Renal cortex interstitium (tissue), 11 donors: Measurements from ENCODE around the gene BEST4. TPM values are rescaled to one million over a fixed set of nuclear protein-coding genes. Genes with fewer than 3 reads are reported as not detected.
"Not testable (repeated sequence)": the region's sequence is repeated elsewhere in the genome, so short reads cannot be mapped to it uniquely, and the experiment has no call there.

Experiments used
- DNase-seq, 11 donors: peaks; one replicate each; pipeline ENCODE4 v3.0.0-alpha.2; 2013; ENCODE audit warnings: low read depth in 9 of 11, low spot score in 4 of 11; ENCODE audit errors: extremely low read depth in 1 of 11
- polyA plus RNA-seq, 3 donors: library from polyadenylated mRNA; unstranded; fragments of 120-200 nt; gene quantifications; one replicate each; pipeline ENCODE4 v1.2.1, GENCODE V29; 2013; ENCODE audit not compliant: insufficient read length in 3 of 3

The BEST4 gene
- polyA plus RNA-seq, 3 donors = 0.37 to 0.67 (median 0.65) TPM

DNA sequence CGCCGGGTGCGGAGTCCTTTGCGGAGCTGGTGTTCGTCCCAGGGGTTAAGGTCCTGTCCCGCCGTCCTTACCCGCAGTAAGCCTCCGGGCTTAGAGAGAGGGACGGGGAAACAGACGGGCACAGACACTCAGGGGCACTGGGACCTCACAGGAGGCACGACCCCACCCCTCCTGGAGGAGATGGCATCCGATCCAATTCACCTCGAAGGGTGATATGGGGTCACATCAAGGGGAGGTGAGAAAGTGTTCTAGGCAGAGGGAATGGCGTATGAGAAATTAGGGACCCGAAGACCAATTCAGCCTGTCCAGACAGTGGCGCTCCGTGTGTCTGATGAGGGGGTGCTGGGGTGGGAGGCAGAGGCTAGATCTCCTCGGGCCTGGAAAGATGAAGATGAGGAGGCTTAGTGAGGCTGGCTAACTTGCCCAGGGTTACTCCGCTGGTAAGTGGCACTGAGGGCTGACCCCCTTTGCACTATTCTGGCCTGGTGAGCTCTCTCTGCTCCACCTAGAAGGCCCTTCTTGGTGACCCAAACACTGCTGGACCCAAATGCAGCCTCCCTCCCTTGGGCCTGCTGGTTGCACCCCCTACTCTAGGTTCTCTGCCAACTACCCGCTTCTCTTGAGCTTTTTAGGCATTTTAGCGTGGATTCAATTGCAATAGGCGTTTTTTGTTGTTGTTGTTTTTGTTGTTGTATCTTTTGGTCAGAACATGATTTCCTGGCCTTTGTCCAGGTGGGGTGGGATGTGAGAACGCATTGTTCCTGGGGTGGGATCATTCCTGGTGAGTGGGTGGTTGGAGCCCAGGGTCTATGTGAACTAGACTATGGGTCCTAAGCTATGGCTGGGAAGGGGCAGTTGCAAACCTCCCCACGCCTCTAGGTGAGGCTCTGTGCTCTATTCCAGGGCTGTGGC, 32.6 kb upstream of the BEST4 start:
- no peak for DNase-seq

- peak in 7 of 11 donors; percentile 67 to 84 (median 79) for DNase-seq
Observed at GRCh38 chr1:44819608-44820327, 31.8 kb upstream of the BEST4 start.

GRCh38 chr1:44819196-44819607, 31.2 kb upstream of the BEST4 start:
- no peak for DNase-seq

GRCh38 chr1:44817771-44818495, 30.0 kb upstream of the BEST4 start:
- DNase-seq = no peak

DNA sequence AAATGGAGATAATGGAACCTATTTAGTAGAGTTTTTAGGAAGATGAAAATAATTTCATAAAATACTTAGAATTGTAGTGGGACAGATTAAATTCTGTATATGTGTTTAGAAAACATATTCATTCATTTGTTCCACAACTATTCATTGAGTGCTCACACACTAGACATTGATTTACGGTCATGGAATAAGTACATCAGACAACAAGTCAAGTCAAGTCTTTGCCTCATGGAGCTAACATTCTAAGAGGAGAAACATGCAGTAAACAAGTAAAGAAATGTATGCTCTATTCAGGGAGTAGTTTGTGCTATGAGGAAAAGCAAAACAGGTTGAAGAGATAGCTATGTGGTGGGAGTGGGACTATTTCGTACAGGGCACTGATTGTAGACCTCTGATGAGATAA, 29.3 kb upstream of the BEST4 start:
- no peak for DNase-seq

GRCh38 chr1:44815926-44816325, 28.0 kb upstream of the BEST4 start:
- not testable (repeated sequence) for DNase-seq

DNA sequence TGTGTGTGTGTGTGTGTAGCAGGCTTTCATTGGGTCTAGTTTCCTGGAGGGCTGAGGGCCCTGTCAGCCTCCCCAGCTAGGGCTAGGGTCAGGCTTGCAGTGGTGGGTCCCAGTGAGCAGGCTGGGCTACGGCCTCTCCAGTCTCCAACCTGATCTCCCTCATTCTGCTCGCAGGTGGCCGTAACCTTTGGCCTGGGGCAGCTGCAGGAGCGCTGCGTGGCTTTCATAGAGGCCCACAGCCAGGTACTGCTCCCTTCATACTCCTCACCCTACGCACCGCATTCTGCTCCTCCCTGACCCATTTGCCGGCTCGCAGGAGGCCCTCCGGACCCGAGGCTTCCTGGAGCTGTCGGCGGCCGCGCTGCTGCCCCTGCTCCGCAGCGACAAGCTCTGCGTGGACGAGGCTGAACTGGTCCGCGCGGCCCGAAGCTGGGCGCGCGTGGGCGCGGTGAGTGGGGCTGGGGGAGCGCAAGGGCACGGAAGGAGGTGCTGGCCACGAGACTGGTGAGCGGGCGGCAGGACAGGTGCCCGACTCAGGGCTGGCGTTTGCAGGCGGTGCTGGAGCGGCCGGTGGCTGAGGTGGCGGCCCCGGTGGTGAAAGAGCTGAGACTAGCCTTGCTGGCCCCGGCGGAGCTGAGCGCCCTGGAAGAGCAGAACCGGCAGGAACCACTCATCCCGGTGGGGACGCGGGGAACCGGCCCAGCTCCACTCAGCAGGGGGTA, 25.0 kb upstream of the BEST4 start:
- peak in 1 of 11 donors; percentile 20 for DNase-seq

GRCh38 chr1:44811234-44811633, 23.3 kb upstream of the BEST4 start:
- no peak for DNase-seq

DNA sequence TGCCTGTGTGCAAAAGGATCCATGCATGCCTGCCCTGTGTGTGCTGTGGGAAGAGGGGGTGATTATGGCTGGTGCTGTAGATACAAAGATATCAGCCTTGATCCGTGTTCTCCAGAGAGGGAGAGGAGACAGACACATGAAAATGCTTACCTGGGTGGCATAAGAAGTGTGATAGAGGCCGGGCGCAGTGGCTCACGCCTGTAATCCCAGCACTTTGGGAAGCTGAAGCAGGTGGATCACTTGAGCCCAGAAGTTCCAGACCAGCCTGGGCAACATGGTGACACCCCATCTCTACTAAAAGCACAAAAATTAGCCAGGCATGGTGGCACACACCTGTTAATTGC, 22.8 kb upstream of the BEST4 start:
- not testable (repeated sequence) for DNase-seq

DNA sequence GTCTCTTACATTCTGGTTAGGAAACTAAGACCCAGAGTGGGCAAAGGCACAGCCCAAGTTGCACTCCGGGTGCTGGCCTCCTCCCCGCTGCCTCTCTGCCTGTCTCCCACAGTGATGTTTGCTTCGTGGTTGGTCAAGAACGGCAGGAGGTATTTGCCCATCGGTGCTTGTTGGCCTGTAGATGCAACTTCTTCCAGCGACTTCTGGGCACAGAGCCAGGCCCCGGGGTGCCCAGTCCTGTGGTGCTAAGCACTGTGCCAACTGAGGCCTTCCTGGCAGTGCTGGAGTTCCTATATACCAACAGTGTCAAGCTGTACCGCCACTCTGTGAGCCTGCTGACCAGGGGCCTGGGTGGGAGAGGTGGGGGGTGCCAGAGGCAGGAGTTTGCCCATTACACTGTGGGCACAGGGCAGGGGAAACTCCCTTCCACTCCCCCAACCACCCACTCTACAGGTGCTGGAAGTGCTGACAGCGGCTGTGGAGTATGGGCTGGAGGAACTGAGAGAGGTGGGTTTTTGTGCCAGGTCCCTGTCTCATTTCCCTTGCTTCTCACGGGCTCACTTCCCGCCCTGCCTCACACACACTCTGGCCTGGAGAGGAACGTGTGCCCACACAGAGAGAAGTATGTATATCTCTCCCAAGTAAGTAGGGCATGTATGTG, 22.3 kb upstream of the BEST4 start:
- no peak for DNase-seq

- no peak for DNase-seq
Observed at GRCh38 chr1:44808938-44809917, 21.3 kb upstream of the BEST4 start.

DNA sequence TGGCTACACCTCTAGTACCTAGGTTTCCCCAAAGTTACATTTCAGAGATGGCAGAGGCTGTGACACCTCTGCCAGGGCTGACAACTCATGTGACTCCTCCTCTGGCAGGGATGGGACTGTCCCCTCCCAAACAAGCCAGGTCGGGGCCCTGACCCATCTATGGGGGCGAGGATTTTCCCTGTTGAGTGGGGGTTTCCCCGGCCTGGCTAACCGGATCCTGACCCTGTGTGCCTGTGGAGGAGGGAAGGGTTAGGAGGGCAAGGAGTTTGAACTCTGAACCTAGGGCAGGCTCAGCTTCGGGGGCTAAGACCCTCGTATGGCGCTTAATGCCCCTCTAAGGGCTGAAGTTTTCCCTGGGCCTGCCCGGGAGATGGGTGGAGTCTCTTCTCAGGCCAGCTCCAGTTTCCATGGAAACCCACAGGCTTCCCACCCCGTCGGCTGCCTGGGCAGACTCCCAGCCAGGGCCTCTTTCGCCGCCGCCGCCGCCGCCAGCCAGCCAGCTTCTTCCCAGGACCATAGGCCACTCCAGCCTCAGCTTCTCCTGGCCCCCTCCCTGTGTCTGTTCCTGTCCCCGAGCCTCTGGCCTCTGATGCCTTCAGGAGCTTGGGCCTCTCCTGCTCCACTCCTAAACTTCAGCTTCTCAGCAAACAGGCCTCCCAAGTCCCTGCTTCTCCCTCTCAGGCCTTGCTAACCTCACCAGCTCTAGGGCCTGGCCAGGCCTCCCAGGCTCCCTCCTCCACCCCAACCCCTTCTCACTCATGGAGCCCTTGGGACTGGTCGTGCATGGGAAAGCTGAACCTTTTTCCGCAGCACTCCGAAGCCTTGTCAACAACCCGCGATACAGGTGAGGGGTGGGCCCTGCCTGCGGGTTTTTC, 20.3 kb upstream of the BEST4 start, which contains the start of gene BTBD19:
Gene BTBD19 (plus strand): TSS at position 461 of the 875 bp plus-strand sequence. CDS start 298 bp downstream, at position 759.
- DNase-seq = peak in 8 of 11 donors; percentile 74 to 90 (median 86)

DNA sequence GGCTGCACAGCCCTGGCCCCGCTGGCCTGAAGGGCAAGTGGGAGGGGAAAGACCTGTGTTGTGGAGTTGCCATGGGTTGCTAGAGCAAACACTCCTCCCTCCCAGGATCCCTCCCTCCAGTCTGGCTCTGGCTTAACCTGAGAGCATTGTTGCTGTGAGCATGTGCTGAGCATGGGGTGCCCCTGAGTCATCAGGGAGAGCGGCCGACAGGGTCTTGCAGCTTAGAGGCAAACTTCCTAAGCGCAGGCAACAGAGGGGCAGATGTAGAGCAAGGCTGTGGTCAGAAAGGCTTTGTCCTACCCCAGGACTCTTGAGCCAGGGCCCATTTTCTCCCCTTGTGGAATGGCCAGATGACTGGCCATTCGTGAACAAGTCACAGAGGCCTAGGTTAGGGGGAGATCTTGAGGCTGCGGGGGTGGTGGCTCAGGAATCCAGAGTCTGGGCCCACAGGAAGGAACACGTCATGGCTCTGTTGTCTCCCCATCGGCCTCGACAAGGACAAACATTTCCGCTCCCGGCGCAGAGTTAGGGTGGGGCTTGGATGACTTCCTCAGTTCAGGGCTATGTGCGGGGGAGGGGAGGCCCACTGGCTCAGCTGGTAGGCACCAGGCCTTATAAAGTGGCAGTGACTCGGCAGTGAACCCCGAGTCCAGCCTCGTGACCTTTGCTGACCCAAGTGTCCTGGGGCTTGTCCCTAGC, 19.5 kb upstream of the BEST4 start:
- DNase-seq = peak in 9 of 11 donors; percentile 83 to 93 (median 89)

- no peak for DNase-seq
Observed at GRCh38 chr1:44806704-44807363, 18.9 kb upstream of the BEST4 start, which contains the start of gene DYNLT4. Gene DYNLT4, minus strand, starts transcription at chr1:44807351. Its CDS starts 683 bp downstream, at chr1:44806668.
